CD4-positive, alpha-beta T cell treated with Interleukin-2 at 100 ng/mL for 4 hours (primary cell): ENCODE data around the gene HSD17B8.

Experiments used
- DNase-seq: peaks from one replicate; pipeline ENCODE4 v3.0.0-alpha.2; 2020; ENCODE audit warnings: low spot score

Gene HSD17B8

GRCh38 chr6:33192671-33193602 lies 11.5 kb upstream of the HSD17B8 start:
- DNase-seq: no peak

GRCh38 chr6:33193619-33194018 lies 10.8 kb upstream of the HSD17B8 start:
- DNase-seq: no peak

GRCh38 chr6:33194431-33194979 lies 9.9 kb upstream of the HSD17B8 start:
- no peak for DNase-seq

GRCh38 chr6:33195304-33196165 lies 8.9 kb upstream of the HSD17B8 start:
- DNase-seq: no peak

- DNase-seq: peak; percentile 63
These were observed 6.9 kb upstream of the HSD17B8 start for GRCh38 chr6:33197431-33198048.

- DNase-seq: no peak
These were observed 6.1 kb upstream of the HSD17B8 start for GRCh38 chr6:33198159-33198852.

GRCh38 chr6:33198853-33199436 lies 5.5 kb upstream of the HSD17B8 start:
- no peak for DNase-seq

- DNase-seq: peak; percentile 61
These were observed 4.7 kb upstream of the HSD17B8 start for GRCh38 chr6:33199687-33200218.

- peak; percentile 99 for DNase-seq
These were observed 4.0 kb upstream of the HSD17B8 start, which contains the start of the genes RXRB and SLC39A7 for GRCh38 chr6:33200219-33201146. Gene RXRB (minus strand): TSS chr6:33200665. CDS start chr6:33200476, 189 bp downstream. Gene SLC39A7 (plus strand): TSS chr6:33200867. CDS start chr6:33201246, 379 bp downstream.

- no peak for DNase-seq
These were observed 3.3 kb upstream of the HSD17B8 start for GRCh38 chr6:33201147-33201545.

GRCh38 chr6:33201935-33202334 lies 2.5 kb upstream of the HSD17B8 start:
- no peak for DNase-seq

- no peak for DNase-seq
These were observed 1.7 kb upstream of the HSD17B8 start for GRCh38 chr6:33202799-33203198.

- DNase-seq: no peak
These were observed 851 bp upstream of the HSD17B8 start for GRCh38 chr6:33203443-33204164.

GRCh38 chr6:33204165-33204414 lies 365 bp upstream of the HSD17B8 start:
- DNase-seq: no peak

- DNase-seq: peak; percentile 32
These were observed 954 bp downstream of the HSD17B8 start for GRCh38 chr6:33205191-33206026.

- DNase-seq: no peak
These were observed 1.8 kb downstream of the HSD17B8 start for GRCh38 chr6:33206027-33206863.

GRCh38 chr6:33206864-33207551 lies 2.6 kb downstream of the HSD17B8 start:
- no peak for DNase-seq
